ENCODE data around the gene PSMD13.

PSMD13 gene

DNA sequence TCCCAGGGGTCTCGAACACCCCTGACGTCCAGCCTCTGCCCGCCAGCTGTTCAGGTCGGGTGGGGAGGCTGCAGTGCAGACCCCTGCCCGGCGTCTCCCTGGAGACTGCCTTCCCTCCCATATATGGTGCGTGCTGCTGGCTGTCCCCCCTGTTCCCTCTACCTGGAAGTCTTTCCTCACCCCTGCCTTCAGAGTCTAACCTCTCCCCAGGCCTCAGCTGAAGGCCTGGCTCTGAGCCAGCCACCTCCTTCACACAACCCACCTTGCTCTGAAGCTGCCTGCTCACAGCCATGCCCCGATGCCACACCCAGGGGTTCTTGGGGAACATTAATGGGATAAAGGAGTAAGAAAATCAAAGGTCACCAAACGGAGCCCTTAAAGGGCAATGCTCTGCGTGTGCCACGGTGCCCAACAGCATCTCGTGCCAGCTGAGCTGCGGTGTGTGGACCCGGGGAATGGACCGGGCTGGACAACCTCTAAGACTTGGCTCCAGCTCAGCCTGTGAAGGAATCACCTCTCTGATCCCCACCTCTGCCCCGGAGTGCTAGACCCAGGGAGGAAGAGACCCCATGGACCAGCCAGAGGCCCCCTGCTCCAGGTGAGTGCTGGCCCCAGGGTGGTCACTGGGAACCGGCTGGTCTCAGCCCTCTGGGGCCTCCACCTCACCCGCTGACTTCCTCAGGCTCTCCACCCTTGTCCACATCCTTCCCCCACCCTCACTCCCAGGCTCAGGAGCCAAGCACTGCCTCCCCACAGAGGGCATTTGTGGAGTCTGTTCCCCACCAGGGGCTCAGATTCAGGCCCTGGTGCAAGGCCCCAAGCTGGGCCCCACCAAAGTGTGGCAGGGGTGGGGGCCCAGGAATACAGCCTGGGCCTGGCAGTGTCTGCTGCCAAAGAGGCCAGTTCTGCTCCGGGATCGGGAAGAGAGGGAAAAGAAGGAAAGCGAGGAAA lies 41.5 kb downstream of the PSMD13 start, which contains the start of gene NLRP6:
Gene NLRP6, plus strand, starts transcription at position 407 of the 951 bp plus-strand sequence. Its CDS starts 163 bp downstream, at position 570.
- DNase-seq, result no peak

DNA sequence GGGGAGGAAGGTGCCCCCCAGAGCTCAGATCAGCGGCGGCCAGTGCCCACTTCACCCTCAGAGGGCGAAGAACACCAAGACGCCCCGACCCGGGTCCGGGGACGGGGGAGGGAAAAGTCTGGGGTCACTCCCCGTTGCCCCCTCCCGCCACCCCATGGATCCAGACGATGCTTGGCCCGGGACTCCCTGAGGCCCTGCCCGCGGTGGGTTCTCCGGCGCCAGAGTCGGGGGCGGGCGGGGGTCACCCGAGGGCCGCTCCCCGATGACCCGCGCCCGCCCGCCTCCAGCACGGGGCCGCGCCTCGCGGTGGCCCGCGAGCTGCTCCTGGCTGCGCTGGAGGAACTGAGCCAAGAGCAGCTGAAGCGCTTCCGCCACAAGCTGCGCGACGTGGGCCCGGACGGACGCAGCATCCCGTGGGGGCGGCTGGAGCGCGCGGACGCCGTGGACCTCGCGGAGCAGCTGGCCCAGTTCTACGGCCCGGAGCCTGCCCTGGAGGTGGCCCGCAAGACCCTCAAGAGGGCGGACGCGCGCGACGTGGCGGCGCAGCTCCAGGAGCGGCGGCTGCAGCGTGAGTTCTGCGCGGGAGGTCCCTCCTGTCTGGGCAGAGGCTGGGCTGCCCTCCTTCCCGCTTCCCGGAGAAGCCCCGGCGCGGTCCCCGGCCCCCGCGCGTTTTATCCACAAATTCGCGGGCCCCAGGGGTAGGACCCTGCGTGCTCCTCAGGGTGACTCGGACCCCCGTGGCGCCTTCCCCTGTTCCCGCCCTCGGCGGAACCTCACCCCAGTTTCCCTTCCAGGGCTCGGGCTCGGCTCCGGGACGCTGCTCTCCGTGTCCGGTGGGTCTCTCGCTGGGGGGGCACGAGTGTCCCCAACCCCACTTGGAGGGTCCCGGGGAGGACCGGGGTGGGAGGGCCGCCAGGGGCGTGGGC lies 42.5 kb downstream of the PSMD13 start:
- no peak for DNase-seq

DNA sequence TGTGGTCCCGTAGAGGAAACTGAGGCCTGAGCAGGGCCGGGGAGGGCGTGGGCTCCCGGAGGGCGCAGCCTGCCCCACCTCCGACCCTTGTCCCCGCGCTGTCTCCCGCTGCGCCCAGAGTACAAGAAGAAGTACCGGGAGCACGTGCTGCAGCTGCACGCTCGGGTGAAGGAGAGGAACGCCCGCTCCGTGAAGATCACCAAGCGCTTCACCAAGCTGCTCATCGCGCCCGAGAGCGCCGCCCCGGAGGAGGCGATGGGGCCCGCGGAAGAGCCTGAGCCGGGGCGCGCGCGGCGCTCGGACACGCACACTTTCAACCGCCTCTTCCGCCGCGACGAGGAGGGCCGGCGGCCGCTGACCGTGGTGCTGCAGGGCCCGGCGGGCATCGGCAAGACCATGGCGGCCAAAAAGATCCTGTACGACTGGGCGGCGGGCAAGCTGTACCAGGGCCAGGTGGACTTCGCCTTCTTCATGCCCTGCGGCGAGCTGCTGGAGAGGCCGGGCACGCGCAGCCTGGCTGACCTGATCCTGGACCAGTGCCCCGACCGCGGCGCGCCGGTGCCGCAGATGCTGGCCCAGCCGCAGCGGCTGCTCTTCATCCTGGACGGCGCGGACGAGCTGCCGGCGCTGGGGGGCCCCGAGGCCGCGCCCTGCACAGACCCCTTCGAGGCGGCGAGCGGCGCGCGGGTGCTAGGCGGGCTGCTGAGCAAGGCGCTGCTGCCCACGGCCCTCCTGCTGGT lies 43.4 kb downstream of the PSMD13 start:
- peak; percentile 36 for DNase-seq

DNA sequence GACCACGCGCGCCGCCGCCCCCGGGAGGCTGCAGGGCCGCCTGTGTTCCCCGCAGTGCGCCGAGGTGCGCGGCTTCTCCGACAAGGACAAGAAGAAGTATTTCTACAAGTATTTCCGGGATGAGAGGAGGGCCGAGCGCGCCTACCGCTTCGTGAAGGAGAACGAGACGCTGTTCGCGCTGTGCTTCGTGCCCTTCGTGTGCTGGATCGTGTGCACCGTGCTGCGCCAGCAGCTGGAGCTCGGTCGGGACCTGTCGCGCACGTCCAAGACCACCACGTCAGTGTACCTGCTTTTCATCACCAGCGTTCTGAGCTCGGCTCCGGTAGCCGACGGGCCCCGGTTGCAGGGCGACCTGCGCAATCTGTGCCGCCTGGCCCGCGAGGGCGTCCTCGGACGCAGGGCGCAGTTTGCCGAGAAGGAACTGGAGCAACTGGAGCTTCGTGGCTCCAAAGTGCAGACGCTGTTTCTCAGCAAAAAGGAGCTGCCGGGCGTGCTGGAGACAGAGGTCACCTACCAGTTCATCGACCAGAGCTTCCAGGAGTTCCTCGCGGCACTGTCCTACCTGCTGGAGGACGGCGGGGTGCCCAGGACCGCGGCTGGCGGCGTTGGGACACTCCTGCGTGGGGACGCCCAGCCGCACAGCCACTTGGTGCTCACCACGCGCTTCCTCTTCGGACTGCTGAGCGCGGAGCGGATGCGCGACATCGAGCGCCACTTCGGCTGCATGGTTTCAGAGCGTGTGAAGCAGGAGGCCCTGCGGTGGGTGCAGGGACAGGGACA lies 44.1 kb downstream of the PSMD13 start:
- DNase-seq, result no peak

DNA sequence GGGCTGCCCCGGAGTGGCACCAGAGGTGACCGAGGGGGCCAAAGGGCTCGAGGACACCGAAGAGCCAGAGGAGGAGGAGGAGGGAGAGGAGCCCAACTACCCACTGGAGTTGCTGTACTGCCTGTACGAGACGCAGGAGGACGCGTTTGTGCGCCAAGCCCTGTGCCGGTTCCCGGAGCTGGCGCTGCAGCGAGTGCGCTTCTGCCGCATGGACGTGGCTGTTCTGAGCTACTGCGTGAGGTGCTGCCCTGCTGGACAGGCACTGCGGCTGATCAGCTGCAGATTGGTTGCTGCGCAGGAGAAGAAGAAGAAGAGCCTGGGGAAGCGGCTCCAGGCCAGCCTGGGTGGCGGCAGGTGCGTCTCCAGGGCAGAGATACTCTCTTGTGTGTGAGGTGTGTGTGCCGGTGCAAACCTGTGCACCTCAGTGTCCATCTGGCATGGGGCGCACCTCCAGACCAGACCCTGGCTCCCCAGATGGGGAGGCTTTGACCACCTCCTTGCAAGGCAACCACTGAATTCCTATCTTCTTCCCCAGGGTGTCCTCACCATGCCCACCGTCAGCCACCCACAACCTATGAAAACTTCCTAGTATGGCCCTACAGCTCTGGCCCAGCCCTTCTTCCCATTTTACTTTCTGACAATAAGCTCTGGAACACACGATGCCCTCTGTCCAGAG lies 44.8 kb downstream of the PSMD13 start:
- no peak for DNase-seq

DNA sequence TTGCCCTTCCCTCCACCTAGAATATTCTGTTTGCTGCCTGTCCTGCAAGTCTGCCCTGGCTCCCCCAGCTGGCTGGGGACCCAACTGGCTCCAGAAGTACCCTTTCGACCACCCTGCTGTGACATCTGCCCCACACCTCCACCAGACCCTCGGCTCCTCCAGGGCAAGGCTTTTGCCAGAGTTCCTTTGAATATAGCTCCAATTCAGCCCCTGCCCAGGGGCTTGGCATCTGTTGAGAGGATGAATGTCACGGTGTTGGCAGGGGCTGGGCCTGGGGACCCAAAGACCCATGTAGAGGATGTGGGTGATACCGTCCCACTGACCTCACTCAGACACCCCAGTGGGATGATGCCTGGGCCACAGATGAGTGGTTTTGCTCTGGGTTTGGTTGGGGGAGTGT lies 45.4 kb downstream of the PSMD13 start:
- DNase-seq, result no peak

DNA sequence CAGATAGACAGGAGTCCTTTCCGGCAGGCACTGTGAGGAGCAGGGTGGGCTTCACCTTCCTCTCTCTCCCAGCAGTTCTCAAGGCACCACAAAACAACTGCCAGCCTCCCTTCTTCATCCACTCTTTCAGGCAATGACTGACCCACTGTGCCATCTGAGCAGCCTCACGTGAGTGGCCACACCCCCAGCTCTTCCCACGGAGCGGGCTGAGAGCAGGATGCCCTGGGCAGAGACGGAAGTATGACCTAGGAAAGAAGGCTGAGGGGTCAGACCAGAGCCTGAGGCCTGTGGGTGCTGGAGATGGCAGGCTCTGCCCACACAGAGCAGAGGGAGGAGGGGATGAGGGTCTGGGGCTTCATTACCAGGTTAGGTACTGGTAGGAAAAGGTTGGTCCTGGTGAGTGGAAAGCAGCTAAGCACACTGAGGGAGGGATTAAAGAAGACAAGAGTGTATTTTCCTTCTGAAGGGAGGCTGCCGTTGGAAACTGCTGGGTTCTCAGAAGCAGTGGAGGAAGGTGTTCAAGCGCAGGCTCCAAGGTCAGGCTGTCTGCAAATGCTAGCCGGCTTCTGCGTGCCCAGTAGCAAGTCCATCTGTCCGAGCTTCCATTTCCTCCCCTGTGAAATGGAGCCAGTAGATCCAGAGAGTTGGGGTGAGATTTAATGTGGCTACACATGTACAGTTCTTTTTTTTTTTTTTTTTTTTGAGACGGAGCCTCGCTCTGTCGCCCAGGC lies 46.0 kb downstream of the PSMD13 start:
- no peak for DNase-seq

DNA sequence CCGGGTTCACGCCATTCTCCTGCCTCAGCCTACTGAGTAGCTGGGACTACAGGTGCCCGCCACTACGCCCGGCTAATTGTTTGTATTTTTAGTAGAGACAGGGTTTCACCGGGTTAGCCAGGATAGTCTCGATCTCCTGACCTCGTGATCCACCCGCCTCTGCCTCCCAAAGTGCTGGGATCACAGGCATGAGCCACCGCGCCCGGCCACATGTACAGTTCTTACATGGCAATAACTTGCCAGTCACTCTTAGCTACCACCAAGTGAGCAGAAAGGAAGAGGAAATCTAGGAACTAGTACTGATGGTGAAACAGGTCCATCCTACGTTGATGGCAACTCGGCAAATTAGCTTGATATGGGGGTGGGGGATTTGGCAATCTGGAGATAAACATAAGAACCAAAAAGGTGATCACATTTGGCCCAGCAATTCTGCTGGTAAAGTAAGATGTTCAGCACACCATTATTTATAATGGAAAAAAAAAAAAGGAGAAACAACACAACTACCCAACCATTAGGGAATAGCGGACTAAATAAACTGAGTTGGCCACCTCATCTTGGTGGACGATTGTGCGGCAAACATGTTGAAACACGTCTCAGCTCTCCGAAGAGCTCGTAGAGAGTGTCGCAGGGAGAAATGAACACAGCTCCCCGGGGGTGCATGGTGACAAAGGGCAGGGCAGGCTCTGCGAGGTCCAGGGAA lies 46.8 kb downstream of the PSMD13 start:
- no peak for DNase-seq

DNA sequence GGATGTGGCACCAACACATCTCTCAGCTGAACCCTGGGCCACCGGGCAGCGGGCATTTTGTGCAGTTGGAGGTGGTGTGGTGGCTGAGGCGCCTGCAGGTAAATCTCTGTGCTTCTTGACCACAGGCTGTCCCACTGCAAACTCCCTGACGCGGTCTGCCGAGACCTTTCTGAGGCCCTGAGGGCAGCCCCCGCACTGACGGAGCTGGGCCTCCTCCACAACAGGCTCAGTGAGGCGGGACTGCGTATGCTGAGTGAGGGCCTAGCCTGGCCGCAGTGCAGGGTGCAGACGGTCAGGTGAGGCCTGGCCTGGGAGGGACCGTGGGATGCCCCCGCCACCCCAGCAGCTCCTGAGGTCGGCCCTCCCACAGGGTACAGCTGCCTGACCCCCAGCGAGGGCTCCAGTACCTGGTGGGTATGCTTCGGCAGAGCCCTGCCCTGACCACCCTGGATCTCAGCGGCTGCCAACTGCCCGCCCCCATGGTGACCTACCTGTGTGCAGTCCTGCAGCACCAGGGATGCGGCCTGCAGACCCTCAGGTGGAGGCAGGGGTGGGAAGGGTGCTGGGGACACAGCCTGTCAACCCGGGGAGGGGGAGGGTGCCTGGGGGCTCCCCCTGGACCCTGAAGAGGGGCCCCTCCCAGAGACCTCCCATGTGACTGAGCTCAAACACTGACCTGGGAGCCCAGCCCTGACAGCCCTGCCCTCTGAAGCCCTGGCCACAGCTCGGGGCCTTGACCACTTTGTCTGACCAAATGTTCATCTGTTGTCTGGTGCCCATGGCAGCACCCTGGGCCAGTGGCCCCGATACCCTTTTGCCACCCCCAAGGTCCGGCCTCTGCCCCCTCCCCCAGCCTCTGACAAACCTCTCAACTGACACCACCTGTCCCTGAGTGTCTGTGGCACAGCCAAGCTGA lies 47.6 kb downstream of the PSMD13 start:
- no peak for DNase-seq

DNA sequence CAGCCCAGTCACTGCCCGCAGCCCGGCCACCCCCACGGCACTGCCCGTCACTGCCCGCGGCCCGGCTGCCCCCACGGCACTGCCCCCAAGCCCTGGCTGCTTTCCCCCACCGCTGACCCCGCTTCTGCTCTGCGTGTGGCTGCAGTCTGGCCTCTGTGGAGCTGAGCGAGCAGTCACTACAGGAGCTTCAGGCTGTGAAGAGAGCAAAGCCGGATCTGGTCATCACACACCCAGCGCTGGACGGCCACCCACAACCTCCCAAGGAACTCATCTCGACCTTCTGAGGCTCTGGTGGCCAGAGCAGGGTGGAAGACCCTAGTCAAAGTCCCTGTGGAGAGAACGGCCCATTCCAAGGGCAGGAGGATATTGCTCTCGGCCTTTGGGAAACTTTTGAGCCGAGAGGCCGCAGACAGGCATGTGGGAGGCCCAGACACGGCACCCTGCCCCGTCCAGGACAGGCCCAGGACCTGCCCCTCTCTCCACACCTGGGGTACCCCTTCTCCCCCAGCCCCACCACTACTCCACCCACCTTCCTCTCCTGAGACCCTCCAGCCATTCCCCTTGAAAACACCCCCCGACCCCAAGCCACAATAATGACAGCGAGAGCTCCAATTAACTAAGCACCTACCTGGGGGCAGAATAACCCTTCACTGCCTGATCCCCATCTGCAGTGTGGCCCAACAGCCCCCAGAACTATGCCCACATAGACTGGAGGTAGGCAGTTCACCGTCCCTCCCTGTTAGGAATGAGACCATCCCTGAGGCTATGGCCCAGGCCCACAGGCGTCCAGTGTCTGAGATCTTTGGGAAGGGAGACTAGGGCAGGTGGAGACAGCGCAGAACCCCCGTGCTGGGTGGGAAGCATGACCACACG lies 48.5 kb downstream of the PSMD13 start:
- DNase-seq, result no peak

DNA sequence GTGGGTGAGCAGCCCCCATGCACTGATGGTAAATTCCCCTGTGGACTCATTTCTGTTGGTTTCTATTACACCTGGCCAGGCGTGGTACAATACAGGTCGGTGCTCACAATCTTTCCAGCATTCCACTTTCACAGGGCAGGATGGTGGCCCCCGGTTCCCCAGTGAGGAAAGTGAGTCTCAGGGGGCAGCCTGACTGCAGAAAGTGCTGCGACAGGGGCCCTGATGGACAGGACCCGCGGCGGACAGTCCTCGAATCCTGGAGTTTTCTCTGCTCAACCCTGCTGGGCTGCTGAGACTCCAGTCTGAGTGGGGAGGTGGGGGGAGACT lies 49.1 kb downstream of the PSMD13 start:
- no peak for DNase-seq

DNA sequence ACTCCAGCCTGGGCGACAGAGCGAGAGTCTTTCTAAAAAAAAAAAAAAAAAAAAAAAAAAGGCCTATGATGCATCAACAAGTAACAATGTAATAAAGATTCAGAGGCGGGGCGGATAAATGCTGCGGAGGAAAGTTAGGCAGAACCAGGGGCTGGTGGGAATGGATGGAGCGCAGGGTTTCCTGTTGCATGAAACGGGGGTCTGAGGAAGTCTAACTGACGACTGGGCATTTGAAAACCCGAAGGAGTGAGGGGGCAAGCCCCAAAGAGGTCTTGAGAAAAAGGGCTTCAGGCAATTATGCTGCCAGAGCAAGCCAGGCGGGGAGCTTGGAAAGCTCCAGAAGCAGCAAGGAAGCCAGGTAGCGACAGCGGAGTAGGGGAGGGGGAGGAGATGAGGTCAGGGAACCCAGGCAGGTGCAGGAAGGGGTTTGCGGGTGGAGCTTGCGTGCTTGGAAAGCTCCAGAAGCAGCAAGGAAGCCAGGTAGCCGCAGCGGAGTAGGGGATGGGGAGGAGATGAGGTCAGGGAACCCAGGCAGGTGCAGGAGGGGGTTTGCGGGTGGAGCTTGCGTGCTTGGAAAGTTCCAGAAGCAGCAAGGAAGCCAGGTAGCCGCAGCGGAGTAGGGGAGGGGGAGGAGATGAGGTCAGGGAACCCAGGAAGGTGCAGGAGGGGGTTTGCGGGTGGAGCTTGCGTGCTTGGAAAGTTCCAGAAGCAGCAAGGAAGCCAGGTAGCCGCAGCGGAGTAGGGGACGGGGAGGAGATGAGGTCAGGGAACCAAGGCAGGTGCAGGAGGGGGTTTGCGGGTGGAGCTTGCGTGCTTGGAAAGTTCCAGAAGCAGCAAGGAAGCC lies 50.4 kb downstream of the PSMD13 start:
- peak; percentile 71 for DNase-seq

DNA sequence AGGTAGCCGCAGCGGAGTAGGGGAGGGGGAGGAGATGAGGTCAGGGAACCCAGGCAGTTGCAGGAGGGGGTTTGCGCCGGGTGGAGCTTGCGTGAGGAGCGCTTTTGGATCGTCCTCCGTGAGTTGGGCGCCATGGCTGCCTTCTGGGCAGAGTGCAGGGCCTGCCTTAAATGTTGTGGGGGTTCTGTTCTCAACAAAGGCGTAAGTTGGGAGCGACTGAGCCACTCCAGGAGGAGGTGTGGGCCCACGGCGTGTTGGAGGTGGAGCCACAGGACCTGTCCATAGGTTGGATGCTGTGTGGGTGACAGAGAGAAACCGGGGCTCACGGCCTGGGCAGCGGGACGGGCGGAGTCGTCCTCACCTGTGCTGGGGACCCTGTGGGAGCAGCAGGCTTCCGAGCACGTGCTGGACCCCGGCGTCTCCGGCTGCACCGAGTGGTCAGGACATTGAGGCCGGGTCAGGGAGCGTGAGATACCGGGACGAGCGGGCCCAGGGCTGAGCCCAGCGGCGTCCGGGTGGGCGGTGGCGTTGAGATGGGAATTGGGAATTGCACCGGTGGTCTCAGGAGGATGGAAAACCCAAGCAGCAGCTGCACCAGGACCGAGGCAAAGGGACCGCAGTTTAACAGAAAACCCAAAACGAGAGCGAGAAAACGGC lies 51.2 kb downstream of the PSMD13 start:
- no peak for DNase-seq

DNA sequence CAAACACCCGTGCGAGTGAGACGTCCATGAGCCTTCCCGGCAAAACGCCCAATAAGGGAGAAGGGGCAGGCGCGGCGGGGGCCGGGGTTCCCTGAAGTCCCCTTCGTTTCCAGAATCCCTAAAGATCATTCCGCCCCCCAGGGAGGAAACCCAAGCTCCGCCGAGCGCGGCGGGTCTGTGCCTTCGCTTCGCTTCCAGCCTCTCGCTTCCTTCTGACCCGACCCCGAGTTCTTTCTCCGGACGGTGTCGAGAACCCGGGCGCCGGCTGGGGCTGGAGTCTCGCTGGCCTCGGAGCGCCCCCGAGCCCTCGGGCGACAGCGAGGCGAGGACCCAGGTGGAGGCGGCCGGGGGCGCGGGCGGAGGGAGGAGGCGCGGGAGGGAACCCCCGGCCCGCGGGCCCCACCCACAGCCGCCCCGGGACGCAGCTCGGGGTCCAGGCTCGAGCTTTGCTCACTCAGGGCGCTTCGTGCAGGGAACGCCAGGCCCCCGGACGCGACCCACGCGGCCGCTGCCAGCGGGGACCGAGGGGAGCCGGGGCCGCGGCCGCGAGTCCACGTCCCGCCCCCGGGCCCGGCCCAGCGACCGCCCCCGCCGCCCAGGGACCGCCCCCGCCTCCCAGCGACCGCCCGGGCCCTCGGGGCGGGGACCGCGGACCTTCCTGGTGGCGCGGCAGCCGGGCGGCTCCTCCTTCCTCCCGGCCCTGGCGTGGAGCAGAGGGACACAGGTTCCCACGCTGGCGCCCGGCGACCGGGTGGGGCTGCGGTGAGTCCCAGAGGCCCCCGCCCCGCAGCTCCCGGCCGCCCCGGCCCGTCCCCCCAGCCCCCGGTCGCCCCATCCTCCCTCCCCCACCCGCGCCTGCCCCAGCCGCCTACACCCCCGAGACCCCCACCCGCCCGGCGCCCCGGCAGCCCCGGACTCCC lies 52.0 kb downstream of the PSMD13 start, which contains the start of gene PGGHG:
Gene PGGHG, plus strand, starts transcription at position 649 of the 920 bp plus-strand sequence. CDS start 691 bp downstream, outside the sequence.
- DNase-seq, result peak; percentile 42

DNA sequence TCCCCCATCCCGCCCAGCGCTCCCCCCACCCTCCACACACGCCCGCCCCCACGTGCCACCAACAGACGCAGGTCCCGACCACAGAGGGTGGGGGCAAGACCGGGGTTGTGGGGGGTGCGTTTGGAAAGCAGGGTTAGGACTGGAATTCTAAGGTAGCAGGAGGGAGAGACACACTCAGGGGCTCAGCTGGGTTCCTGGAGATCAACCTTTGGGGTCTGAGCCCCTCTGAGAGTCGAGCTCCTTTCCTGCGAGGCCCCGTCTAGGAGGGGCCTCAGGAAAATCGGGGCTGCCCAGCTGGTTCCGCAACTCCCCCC lies 52.6 kb downstream of the PSMD13 start:
- no peak for DNase-seq
